Measurements from ENCODE around the gene COL28A1.

COL28A1 gene

GRCh38 chr7:7452119-7452518, 83.6 kb downstream of the COL28A1 start:
- Histone ChIP-seq H3K4me2 (ENCODE audit: low read length) (no peak overlapping the region), H3K4me3 (ENCODE audit: low read length) (no peak overlapping the region), H3K9ac (ENCODE audit: low read depth, low read length) (no peak overlapping the region), H3K4me1 (ENCODE audit: control insufficient read depth, insufficient read depth, low read length) (no peaks in the 10 kb centered on the region), H3K9me3 (replicated peaks; ENCODE audit: low read length) (peaks cover 7% of the 10 kb centered on the region), H3K36me3 (ENCODE audit: insufficient read depth, low read length) (no peaks in the 10 kb centered on the region), H3K27me3 (ENCODE audit: control insufficient read depth, insufficient read depth, low read length) (no peaks in the 10 kb centered on the region)

GRCh38 chr7:7449055-7449454, 86.6 kb downstream of the COL28A1 start:
- no peak overlapping the region for H3K4me2 ChIP-seq (ENCODE audit: low read length)

GRCh38 chr7:7446616-7447015, 89.1 kb downstream of the COL28A1 start:
- Histone ChIP-seq H3K4me1 (ENCODE audit: control insufficient read depth, insufficient read depth, low read length) (peaks cover 12% of the 10 kb centered on the region), H3K4me2 (ENCODE audit: low read length) (no peak overlapping the region), H3K27me3 (ENCODE audit: control insufficient read depth, insufficient read depth, low read length) (no peaks in the 10 kb centered on the region)

More at GRCh38 chr7:7449055-7449454, 86.6 kb downstream of the COL28A1 start:
- H3K9me3 ChIP-seq (replicated peaks; ENCODE audit: low read length): peaks cover 7% of the 10 kb centered on the region
- peaks cover under 1% of the 10 kb centered on the region for H3K4me1 ChIP-seq (ENCODE audit: control insufficient read depth, insufficient read depth, low read length)
- H3K36me3 ChIP-seq (ENCODE audit: insufficient read depth, low read length): no peaks in the 10 kb centered on the region
- H3K4me3 ChIP-seq (ENCODE audit: low read length): no peak overlapping the region
- H3K9ac ChIP-seq (ENCODE audit: low read depth, low read length): no peak overlapping the region
- H3K27me3 ChIP-seq (ENCODE audit: control insufficient read depth, insufficient read depth, low read length): no peaks in the 10 kb centered on the region

GRCh38 chr7:7443806-7444350, 91.8 kb downstream of the COL28A1 start:
- H3K27me3 ChIP-seq (ENCODE audit: control insufficient read depth, insufficient read depth, low read length): no peaks in the 10 kb centered on the region
- no peak overlapping the region for H3K4me3 ChIP-seq (ENCODE audit: low read length)
- peaks cover 7% of the 10 kb centered on the region for H3K9me3 ChIP-seq (replicated peaks; ENCODE audit: low read length)
- peaks cover 26% of the 10 kb centered on the region for H3K4me1 ChIP-seq (ENCODE audit: control insufficient read depth, insufficient read depth, low read length)
- H3K36me3 ChIP-seq (ENCODE audit: insufficient read depth, low read length): no peaks in the 10 kb centered on the region
- H3K9ac ChIP-seq (ENCODE audit: low read depth, low read length): no peak overlapping the region
- no peak overlapping the region for H3K4me2 ChIP-seq (ENCODE audit: low read length)

More at GRCh38 chr7:7446616-7447015, 89.1 kb downstream of the COL28A1 start:
- H3K36me3 ChIP-seq (ENCODE audit: insufficient read depth, low read length): no peaks in the 10 kb centered on the region
- H3K9me3 ChIP-seq (replicated peaks; ENCODE audit: low read length): peaks cover 7% of the 10 kb centered on the region
- H3K9ac ChIP-seq (ENCODE audit: low read depth, low read length): no peak overlapping the region
- H3K4me3 ChIP-seq (ENCODE audit: low read length): no peak overlapping the region

- Histone ChIP-seq H3K27me3 (ENCODE audit: control insufficient read depth, insufficient read depth, low read length) (no peaks in the 10 kb centered on the region), H3K4me2 (ENCODE audit: low read length) (no peak overlapping the region), H3K9me3 (replicated peaks; ENCODE audit: low read length) (no peaks in the 10 kb centered on the region), H3K36me3 (ENCODE audit: insufficient read depth, low read length) (no peaks in the 10 kb centered on the region), H3K4me3 (ENCODE audit: low read length) (no peak overlapping the region), H3K9ac (ENCODE audit: low read depth, low read length) (peak overlapping the region; percentile 67), H3K4me1 (ENCODE audit: control insufficient read depth, insufficient read depth, low read length) (peaks cover 55% of the 10 kb centered on the region)
Measured at GRCh38 chr7:7439564-7439963, 96.1 kb downstream of the COL28A1 start.

- Histone ChIP-seq H3K4me3 (ENCODE audit: low read length) (no peak overlapping the region), H3K36me3 (ENCODE audit: insufficient read depth, low read length) (no peaks in the 10 kb centered on the region), H3K4me1 (ENCODE audit: control insufficient read depth, insufficient read depth, low read length) (peaks cover 59% of the 10 kb centered on the region), H3K9ac (ENCODE audit: low read depth, low read length) (peak overlapping the region; percentile 67), H3K9me3 (replicated peaks; ENCODE audit: low read length) (no peaks in the 10 kb centered on the region), H3K27me3 (ENCODE audit: control insufficient read depth, insufficient read depth, low read length) (no peaks in the 10 kb centered on the region), H3K4me2 (ENCODE audit: low read length) (peak overlapping the region; percentile 34)
Measured at GRCh38 chr7:7438851-7439250, 96.8 kb downstream of the COL28A1 start.

- no peaks in the 10 kb centered on the region for H3K27me3 ChIP-seq (ENCODE audit: control insufficient read depth, insufficient read depth, low read length)
- H3K36me3 ChIP-seq (ENCODE audit: insufficient read depth, low read length): no peaks in the 10 kb centered on the region
- H3K9me3 ChIP-seq (replicated peaks; ENCODE audit: low read length): no peaks in the 10 kb centered on the region
- H3K4me1 ChIP-seq (ENCODE audit: control insufficient read depth, insufficient read depth, low read length): peaks cover 69% of the 10 kb centered on the region
- no peak overlapping the region for H3K4me2 ChIP-seq (ENCODE audit: low read length)
- no peak overlapping the region for H3K4me3 ChIP-seq (ENCODE audit: low read length)
- no peak overlapping the region for H3K9ac ChIP-seq (ENCODE audit: low read depth, low read length)
Measured at GRCh38 chr7:7435978-7436377, 99.7 kb downstream of the COL28A1 start.

GRCh38 chr7:7434329-7434728, 101.3 kb downstream of the COL28A1 start:
- Histone ChIP-seq H3K4me3 (ENCODE audit: low read length) (no peak overlapping the region), H3K9me3 (replicated peaks; ENCODE audit: low read length) (no peaks in the 10 kb centered on the region), H3K4me2 (ENCODE audit: low read length) (peak overlapping the region; percentile 5), H3K36me3 (ENCODE audit: insufficient read depth, low read length) (no peaks in the 10 kb centered on the region), H3K4me1 (ENCODE audit: control insufficient read depth, insufficient read depth, low read length) (peaks cover 69% of the 10 kb centered on the region), H3K27me3 (ENCODE audit: control insufficient read depth, insufficient read depth, low read length) (no peaks in the 10 kb centered on the region), H3K9ac (ENCODE audit: low read depth, low read length) (peak overlapping the region; percentile 32)

GRCh38 chr7:7433811-7434210, 101.9 kb downstream of the COL28A1 start:
- H3K36me3 ChIP-seq (ENCODE audit: insufficient read depth, low read length): no peaks in the 10 kb centered on the region
- peaks cover 71% of the 10 kb centered on the region for H3K4me1 ChIP-seq (ENCODE audit: control insufficient read depth, insufficient read depth, low read length)
- peak overlapping the region; percentile 5 for H3K4me2 ChIP-seq (ENCODE audit: low read length)
- H3K27me3 ChIP-seq (ENCODE audit: control insufficient read depth, insufficient read depth, low read length): no peaks in the 10 kb centered on the region
- no peak overlapping the region for H3K4me3 ChIP-seq (ENCODE audit: low read length)
- no peaks in the 10 kb centered on the region for H3K9me3 ChIP-seq (replicated peaks; ENCODE audit: low read length)
- H3K9ac ChIP-seq (ENCODE audit: low read depth, low read length): peak overlapping the region; percentile 32

- no peaks in the 10 kb centered on the region for H3K9me3 ChIP-seq (replicated peaks; ENCODE audit: low read length)
- H3K4me1 ChIP-seq (ENCODE audit: control insufficient read depth, insufficient read depth, low read length): peaks cover 72% of the 10 kb centered on the region
- H3K4me3 ChIP-seq (ENCODE audit: low read length): no peak overlapping the region
- no peak overlapping the region for H3K4me2 ChIP-seq (ENCODE audit: low read length)
- no peak overlapping the region for H3K9ac ChIP-seq (ENCODE audit: low read depth, low read length)
- H3K27me3 ChIP-seq (ENCODE audit: control insufficient read depth, insufficient read depth, low read length): no peaks in the 10 kb centered on the region
- no peaks in the 10 kb centered on the region for H3K36me3 ChIP-seq (ENCODE audit: insufficient read depth, low read length)
Measured at GRCh38 chr7:7432979-7433378, 102.7 kb downstream of the COL28A1 start.

- H3K9ac ChIP-seq (ENCODE audit: low read depth, low read length): peak overlapping the region; percentile 43
- H3K36me3 ChIP-seq (ENCODE audit: insufficient read depth, low read length): no peaks in the 10 kb centered on the region
- H3K4me3 ChIP-seq (ENCODE audit: low read length): no peak overlapping the region
- no peak overlapping the region for H3K4me2 ChIP-seq (ENCODE audit: low read length)
- peaks cover 65% of the 10 kb centered on the region for H3K4me1 ChIP-seq (ENCODE audit: control insufficient read depth, insufficient read depth, low read length)
- no peaks in the 10 kb centered on the region for H3K9me3 ChIP-seq (replicated peaks; ENCODE audit: low read length)
- no peaks in the 10 kb centered on the region for H3K27me3 ChIP-seq (ENCODE audit: control insufficient read depth, insufficient read depth, low read length)
Measured at GRCh38 chr7:7428806-7429205, 106.9 kb downstream of the COL28A1 start.

- no peak overlapping the region for H3K4me3 ChIP-seq (ENCODE audit: low read length)
- H3K4me2 ChIP-seq (ENCODE audit: low read length): no peak overlapping the region
- H3K36me3 ChIP-seq (ENCODE audit: insufficient read depth, low read length): no peaks in the 10 kb centered on the region
- no peaks in the 10 kb centered on the region for H3K9me3 ChIP-seq (replicated peaks; ENCODE audit: low read length)
- no peaks in the 10 kb centered on the region for H3K27me3 ChIP-seq (ENCODE audit: control insufficient read depth, insufficient read depth, low read length)
- H3K4me1 ChIP-seq (ENCODE audit: control insufficient read depth, insufficient read depth, low read length): peaks cover 51% of the 10 kb centered on the region
- H3K9ac ChIP-seq (ENCODE audit: low read depth, low read length): no peak overlapping the region
Measured at GRCh38 chr7:7427363-7427762, 108.3 kb downstream of the COL28A1 start.
